Measurements from ENCODE around the gene LMF1.

DNA sequence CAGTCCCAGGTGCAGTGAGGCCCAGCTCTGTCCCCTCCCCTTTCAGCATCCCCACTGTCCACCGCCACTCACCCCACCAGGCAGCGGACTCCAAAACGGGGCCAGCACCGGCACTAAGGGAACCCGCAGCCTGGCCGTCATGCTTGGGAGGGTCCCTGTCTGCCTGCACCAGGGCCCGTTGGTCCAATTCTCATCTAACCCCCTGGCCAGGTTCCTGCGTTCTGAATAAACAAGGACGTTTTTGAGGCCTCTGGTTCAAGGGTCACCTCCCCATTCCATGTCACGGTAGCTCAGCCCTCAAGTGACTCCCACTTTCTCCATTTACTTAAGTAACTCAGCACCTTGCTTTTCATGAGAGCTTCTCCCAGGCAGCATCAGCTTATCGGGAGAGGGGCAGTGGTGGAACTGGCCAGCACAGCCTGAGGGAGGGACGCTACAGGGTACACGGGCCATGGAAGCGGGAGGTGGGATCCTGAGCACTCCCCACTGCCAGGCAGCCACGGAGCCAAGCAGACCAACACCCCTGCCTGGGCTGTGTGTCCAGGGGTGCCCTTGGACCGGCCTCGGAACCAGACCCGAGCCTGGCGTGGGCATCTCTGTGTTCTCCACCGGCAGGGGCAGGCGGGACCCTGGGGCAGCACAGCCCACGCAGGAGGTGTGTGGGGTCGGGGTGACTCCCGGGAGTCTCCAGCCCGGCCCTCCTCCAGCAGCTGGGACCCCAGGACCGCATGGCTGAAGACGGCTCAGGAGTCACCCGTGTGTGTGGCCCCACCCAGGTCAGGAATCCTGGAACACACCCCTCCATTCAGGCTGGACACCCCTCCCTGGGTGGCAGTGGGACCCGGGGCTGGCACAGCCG lies 95.4 kb downstream of the LMF1 start:
- TF ChIP-seq, protein P1, sequence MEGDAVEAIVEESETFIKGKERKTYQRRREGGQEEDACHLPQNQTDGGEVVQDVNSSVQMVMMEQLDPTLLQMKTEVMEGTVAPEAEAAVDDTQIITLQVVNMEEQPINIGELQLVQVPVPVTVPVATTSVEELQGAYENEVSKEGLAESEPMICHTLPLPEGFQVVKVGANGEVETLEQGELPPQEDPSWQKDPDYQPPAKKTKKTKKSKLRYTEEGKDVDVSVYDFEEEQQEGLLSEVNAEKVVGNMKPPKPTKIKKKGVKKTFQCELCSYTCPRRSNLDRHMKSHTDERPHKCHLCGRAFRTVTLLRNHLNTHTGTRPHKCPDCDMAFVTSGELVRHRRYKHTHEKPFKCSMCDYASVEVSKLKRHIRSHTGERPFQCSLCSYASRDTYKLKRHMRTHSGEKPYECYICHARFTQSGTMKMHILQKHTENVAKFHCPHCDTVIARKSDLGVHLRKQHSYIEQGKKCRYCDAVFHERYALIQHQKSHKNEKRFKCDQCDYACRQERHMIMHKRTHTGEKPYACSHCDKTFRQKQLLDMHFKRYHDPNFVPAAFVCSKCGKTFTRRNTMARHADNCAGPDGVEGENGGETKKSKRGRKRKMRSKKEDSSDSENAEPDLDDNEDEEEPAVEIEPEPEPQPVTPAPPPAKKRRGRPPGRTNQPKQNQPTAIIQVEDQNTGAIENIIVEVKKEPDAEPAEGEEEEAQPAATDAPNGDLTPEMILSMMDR (conservative IDR thresholded peaks at IDR 0.05; ENCODE audit: low read depth, low read length): no peak
- no peak for TF ChIP-seq EZH2phosphoT487 (IDR thresholded peaks at IDR 0.05; ENCODE audit: borderline replicate concordance, low read length)
